NCI-H128 (cell line): ENCODE measurements around the gene TPCN2.

Experiments used
- DNase-seq: peaks from one replicate; lab custom pipeline; 2025; ENCODE audit not compliant: unreplicated experiment; lab: John Stamatoyannopoulos, UW

Gene TPCN2

GRCh38 chr11:69159150-69159852 lies 110.6 kb downstream of the TPCN2 start:
- no peak for DNase-seq

- DNase-seq = no peak
Observed at GRCh38 chr11:69160296-69161116, 111.8 kb downstream of the TPCN2 start.

- DNase-seq = no peak
Observed at GRCh38 chr11:69161117-69161407, 112.3 kb downstream of the TPCN2 start.

- no peak for DNase-seq
Observed at GRCh38 chr11:69162505-69162904, 113.8 kb downstream of the TPCN2 start.

GRCh38 chr11:69163842-69164241 lies 115.1 kb downstream of the TPCN2 start:
- no peak for DNase-seq

GRCh38 chr11:69164824-69165223 lies 116.1 kb downstream of the TPCN2 start:
- DNase-seq = no peak

GRCh38 chr11:69165775-69166174 lies 117.0 kb downstream of the TPCN2 start:
- DNase-seq = no peak

- DNase-seq = no peak
Observed at GRCh38 chr11:69166218-69167115, 117.7 kb downstream of the TPCN2 start.

GRCh38 chr11:69167130-69167915 lies 118.6 kb downstream of the TPCN2 start:
- no peak for DNase-seq

GRCh38 chr11:69167916-69168691 lies 119.4 kb downstream of the TPCN2 start:
- no peak for DNase-seq

GRCh38 chr11:69169479-69169878 lies 120.7 kb downstream of the TPCN2 start:
- no peak for DNase-seq

- DNase-seq = no peak
Observed at GRCh38 chr11:69170704-69171103, 122.0 kb downstream of the TPCN2 start.

- no peak for DNase-seq
Observed at GRCh38 chr11:69171476-69172240, 122.9 kb downstream of the TPCN2 start.

- DNase-seq = no peak
Observed at GRCh38 chr11:69172674-69173073, 123.9 kb downstream of the TPCN2 start.

- DNase-seq = no peak
Observed at GRCh38 chr11:69173331-69173730, 124.6 kb downstream of the TPCN2 start.

GRCh38 chr11:69173925-69174581 lies 125.3 kb downstream of the TPCN2 start:
- DNase-seq = no peak

- no peak for DNase-seq
Observed at GRCh38 chr11:69174841-69175240, 126.1 kb downstream of the TPCN2 start.

GRCh38 chr11:69178819-69179482 lies 130.2 kb downstream of the TPCN2 start:
- DNase-seq = no peak
